Endothelial cell of umbilical vein (primary cell): ENCODE measurements around the gene MCM5. TPM values are rescaled to one million over a fixed set of nuclear protein-coding genes. Genes with fewer than 3 reads are reported as not detected.

Experiments
- BruUV-seq: library from RNA; stranded (reverse); fragments of 400-500 nt; replicated peaks from 2 replicates; lab custom pipeline; 2021; lab: Mats Ljungman, UMichigan
- CTCF ChIA-PET: fragments of 300-600, 350-600 bp; sonication (Branson Sonifier 250); formaldehyde crosslinking; loops from one replicate; lab custom pipeline; 2021; ENCODE audit warnings: antibody characterized with exemption, inconsistent platforms; lab: Charles Lee
- POLR2A ChIA-PET: fragments of 300-600, 350-600 bp; sonication (Branson Sonifier 250); formaldehyde crosslinking; loops from one replicate; lab custom pipeline; 2021; ENCODE audit warnings: antibody characterized with exemption, inconsistent platforms; lab: Charles Lee
- DNase-seq: peaks from one replicate; pipeline ENCODE4 v3.0.0-alpha.2; 2011; ENCODE audit warnings: low read depth, low spot score
- FAIRE-seq: peaks from 2 replicates; lab custom pipeline; 2011; peaks lifted over from hg19 to GRCh38; lab: Jason Lieb, UNC
- H2AFZ ChIP-seq: 2 replicates; pipeline ENCODE4 v1.6.0; 2012; ENCODE audit warnings: low read depth, low read length, control low read depth, inconsistent platforms
- H3K27ac ChIP-seq: 2 replicates; pipeline ENCODE4 v1.5.1; 2011; ENCODE audit warnings: low read depth, mild to moderate bottlenecking, control low read depth, low read length, moderate library complexity; ENCODE audit not compliant: insufficient read depth
- H3K27me3 ChIP-seq, 2 experiments: 2 replicates each; pipeline versions ENCODE4 v1.6.0 to v1.6.1; 2011; ENCODE audit warnings: low read length in 2 of 2, mixed read lengths in 1 of 2; ENCODE audit not compliant: control insufficient read depth in 2 of 2, insufficient read depth in 2 of 2
- H3K36me3 ChIP-seq, 2 experiments: 2 replicates in 1 of 2; 3 replicates in 1 of 2; pipeline ENCODE4 v1.5.1; 2011; ENCODE audit warnings: low read length in 2 of 2, mild to moderate bottlenecking in 1 of 2, moderate library complexity in 1 of 2; ENCODE audit not compliant: control insufficient read depth in 2 of 2, insufficient read depth in 2 of 2; ENCODE audit errors: extremely low read depth in 1 of 2
- H3K4me1 ChIP-seq: 3 replicates; pipeline ENCODE4 v1.5.1; 2011; ENCODE audit warnings: mild to moderate bottlenecking, low read length; ENCODE audit not compliant: control insufficient read depth, insufficient read depth; ENCODE audit errors: extremely low read depth
- H3K4me2 ChIP-seq: 2 replicates; pipeline ENCODE4 v1.6.1; 2011; ENCODE audit warnings: low read length, control low read depth, mixed read lengths; ENCODE audit not compliant: insufficient read depth
- H3K4me3 ChIP-seq, 3 experiments: fragments of 200-600 bp in 1 of 3; sonication (generic), shearing (Covaris generic) in 1 of 3; replicated peaks in 1 of 3; 2 replicates each; pipeline ENCODE4 v1.5.1; 2011 to 2016; ENCODE audit warnings: control low read depth in 3 of 3, low read length in 3 of 3, mild to moderate bottlenecking in 2 of 3, inconsistent platforms in 1 of 3, low read depth in 1 of 3, moderate library complexity in 1 of 3; ENCODE audit not compliant: insufficient read depth in 1 of 3
- H3K79me2 ChIP-seq: 2 replicates; pipeline ENCODE4 v1.6.0; 2012; ENCODE audit warnings: low read length, inconsistent platforms; ENCODE audit not compliant: control insufficient read depth, insufficient read depth
- H3K9ac ChIP-seq: replicated peaks from 2 replicates; pipeline ENCODE3; 2011; ENCODE audit warnings: low read length, control low read depth; ENCODE audit not compliant: insufficient read depth; ENCODE audit errors: extremely low read depth
- H3K9me1 ChIP-seq: replicated peaks from 3 replicates; pipeline ENCODE4 v1.6.0; 2011; ENCODE audit warnings: mild to moderate bottlenecking, low read length; ENCODE audit not compliant: control insufficient read depth, insufficient read depth; ENCODE audit errors: extremely low read depth
- H3K9me3 ChIP-seq: replicated peaks from 2 replicates; pipeline ENCODE4 v1.5.1; 2012; ENCODE audit warnings: low read length, inconsistent platforms; ENCODE audit not compliant: control insufficient read depth, insufficient read depth
- H4K20me1 ChIP-seq: replicated peaks from 2 replicates; pipeline ENCODE3; 2011; ENCODE audit warnings: mild to moderate bottlenecking, low read length; ENCODE audit not compliant: control insufficient read depth, insufficient read depth; ENCODE audit errors: extremely low read depth
- CTCF ChIP-seq, 2 donors: IDR thresholded peaks; 1 replicate in 1 of 2; 2 replicates in 1 of 2; pipeline ENCODE4 v1.5.1; 2011; ENCODE audit warnings: low read length in 2 of 2, mild to moderate bottlenecking in 2 of 2, moderate library complexity in 2 of 2, control low read depth in 1 of 2, inconsistent platforms in 1 of 2, low read depth in 1 of 2; ENCODE audit not compliant: insufficient read depth in 1 of 2; ENCODE audit errors: extremely low read depth in 1 of 2
- EZH2 ChIP-seq: IDR thresholded peaks from 2 replicates; pipeline ENCODE4 v1.6.1; 2012; ENCODE audit warnings: borderline replicate concordance, low read depth, mild to moderate bottlenecking, moderate library complexity, low read length, inconsistent platforms; ENCODE audit not compliant: severe bottlenecking
- FOS ChIP-seq: IDR thresholded peaks from 2 replicates; pipeline ENCODE4 v1.6.1; 2011; ENCODE audit warnings: mild to moderate bottlenecking, low read length, moderate library complexity, borderline replicate concordance; ENCODE audit not compliant: insufficient read depth
- GATA2 ChIP-seq: IDR thresholded peaks from 2 replicates; pipeline ENCODE4 v1.7.0; 2011; ENCODE audit warnings: low read depth, mild to moderate bottlenecking, moderate library complexity, mixed read lengths, low read length; ENCODE audit not compliant: insufficient read length, insufficient read depth
- JUN ChIP-seq: IDR thresholded peaks from 2 replicates; pipeline ENCODE4 v1.6.1; 2011; ENCODE audit warnings: borderline replicate concordance, low read depth; ENCODE audit not compliant: insufficient read length, insufficient read depth
- MAX ChIP-seq: IDR thresholded peaks from 2 replicates; pipeline ENCODE4 v1.6.1; 2011; ENCODE audit not compliant: insufficient read depth, insufficient read length
- MYC ChIP-seq: IDR thresholded peaks from one replicate; pipeline ENCODE4 v1.6.1; 2011; ENCODE audit warnings: mild to moderate bottlenecking, low read depth, low read length
- POLR2A ChIP-seq: IDR thresholded peaks from 2 replicates; pipeline ENCODE4 v1.6.1; 2012; ENCODE audit warnings: low read depth, mild to moderate bottlenecking, control low read depth, low read length
- POLR2AphosphoS5 ChIP-seq: IDR thresholded peaks from 2 replicates; pipeline ENCODE4 v1.6.1; 2012; ENCODE audit warnings: low read depth, mild to moderate bottlenecking, control low read depth, low read length, moderate library complexity; ENCODE audit not compliant: insufficient read depth
- dilution Hi-C: fragments of 300-500 bp; cut with MboI; formaldehyde crosslinking; loops from one replicate; pipeline ENCODE4 v1.15.0; 2019; ENCODE audit warnings: low sequenced_read_pairs; ENCODE audit not compliant: extremely low pct_ligation_motif_present
- intact Hi-C: fragments of 100-400 bp; cut with micrococcal nuclease; formaldehyde crosslinking; loops from one replicate; pipeline ENCODE4 v1.10.0; 2022
- polyA plus RNA-seq, 4 experiments: library from polyadenylated mRNA; depleted of rRNA in 3 of 4; stranded (reverse) in 3 of 4; unstranded in 1 of 4; fragments of >200 nt; gene quantifications; 2 replicates each; pipeline versions ENCODE4 v1.2.1 to v1.2.3, GENCODE V29; 2011 to 2012; ENCODE audit warnings: missing spikeins in 1 of 4
- total RNA-seq: library from RNA; stranded (reverse); gene quantifications from 2 replicates; pipeline ENCODE4 v1.2.3, GENCODE V29; 2021

The MCM5 gene
- total and polyA plus RNA-seq, 2 donors (not counting 3 experiments of a cell fraction or from before 2014, with no cell fraction given) = 67.8 to 111 TPM

DNA sequence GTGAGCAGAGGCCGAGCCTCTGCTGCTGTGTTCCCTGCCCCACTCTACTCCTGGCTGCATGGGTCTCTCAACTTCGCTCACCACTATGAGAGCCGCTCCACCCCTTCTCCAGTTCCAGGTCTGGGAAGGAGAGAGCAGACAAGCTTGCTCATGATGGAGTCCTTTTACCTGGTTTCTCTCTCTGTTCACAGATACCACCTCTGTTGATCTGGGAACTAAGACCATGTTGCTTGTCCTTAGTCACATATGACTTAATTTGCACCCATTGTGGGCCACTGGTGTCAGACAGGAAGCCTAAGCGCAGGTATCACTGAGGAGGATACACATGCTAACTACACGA, 26.8 kb downstream of the MCM5 start:
- no peaks in the 10 kb centered on the region for H3K79me2 ChIP-seq
- no peak overlapping the region for H3K27ac ChIP-seq
- dilution Hi-C loops (no loop called here), intact Hi-C loops (no loop called here)
- H3K36me3 ChIP-seq = peaks cover 2 to 15% of the 10 kb centered on the region in 2 experiments
- ChIA-PET POLR2A (no interaction called here), CTCF (interaction anchor here (1.0 to 9.4 kb wide), 4 partner anchors 23 to 156 kb away, joined by 3 to 196 read pairs (median 10); no protein-coding TSS in a partner anchor)
- BruUV-seq = no TSS peak
- H3K4me2 ChIP-seq = no peak overlapping the region
- no peak overlapping the region for H2AFZ ChIP-seq
- no peaks in the 10 kb centered on the region for H3K4me1 ChIP-seq
- no peak for FAIRE-seq
- TF ChIP-seq GATA2 (no peak), MYC (no peak), FOS (no peak), CTCF (IDR thresholded peaks at IDR 0.05; ENCODE audit: extremely low read depth in 1 of 2, insufficient read depth in 1 of 2, low read depth in 1 of 2, low read length in 2 of 2) (no peak), POLR2AphosphoS5 (no peak), MAX (no peak), POLR2A (no peak), JUN (no peak), EZH2 (no peak)
- DNase-seq = no peak
- H3K9me3 ChIP-seq = no peaks in the 10 kb centered on the region
- no peak overlapping the region for H3K4me3 ChIP-seq
- no peaks in the 10 kb centered on the region for H3K9me1 ChIP-seq
- no peaks in the 10 kb centered on the region for H3K27me3 ChIP-seq
- H3K9ac ChIP-seq = no peak overlapping the region
- H4K20me1 ChIP-seq = no peaks in the 10 kb centered on the region
